GM12872 (cell line): ENCODE data around the gene ISOC1.

Source experiments
- TF ChIP-seq, protein P1 (sequence below): IDR thresholded peaks from 3 replicates; pipeline ENCODE4 v1.5.1; 2011; ENCODE audit warnings: low read depth, mild to moderate bottlenecking, low read length, moderate library complexity; ENCODE audit not compliant: insufficient read depth

ISOC1 gene

DNA sequence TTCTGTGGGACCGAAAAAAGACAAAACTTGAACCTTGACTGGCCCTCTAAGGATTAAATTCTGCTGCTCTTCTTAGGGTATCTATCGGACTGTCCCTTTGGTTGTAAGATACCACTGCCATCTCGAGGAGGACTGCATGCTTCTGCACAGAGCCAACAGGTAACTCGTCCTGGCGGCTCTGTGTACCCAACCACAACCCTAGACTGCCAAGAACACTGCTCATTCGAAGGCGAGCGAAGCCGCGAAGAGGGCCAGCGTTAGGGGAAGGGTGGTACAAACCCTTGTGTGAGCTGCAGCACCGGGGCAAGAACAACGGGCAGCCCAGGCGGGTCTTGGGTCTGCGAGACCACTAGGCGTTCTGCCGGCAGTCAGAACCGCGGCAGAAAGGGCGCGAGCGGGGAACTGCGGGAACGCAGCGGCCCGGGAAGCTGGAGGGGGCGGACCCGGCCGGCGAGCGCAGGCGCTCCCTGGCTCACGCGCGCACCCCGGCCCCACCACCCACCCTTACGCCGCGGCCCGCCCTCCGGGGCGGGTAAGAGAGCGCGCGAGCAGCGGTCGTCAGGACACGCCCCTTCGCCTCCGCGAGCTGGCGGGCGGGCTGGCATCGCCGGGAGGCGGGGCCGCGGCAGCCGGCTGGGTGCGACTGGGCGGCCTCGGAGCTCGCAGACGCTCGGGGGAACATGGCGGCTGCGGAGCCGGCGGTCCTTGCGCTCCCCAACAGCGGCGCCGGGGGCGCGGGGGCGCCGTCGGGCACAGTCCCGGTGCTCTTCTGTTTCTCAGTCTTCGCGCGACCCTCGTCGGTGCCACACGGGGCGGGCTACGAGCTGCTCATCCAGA, at the start of gene ISOC1:
Gene ISOC1, plus strand, starts transcription at position 663 of the 837 bp plus-strand sequence. Its CDS starts 18 bp downstream, at position 681.
- TF ChIP-seq, protein P1, sequence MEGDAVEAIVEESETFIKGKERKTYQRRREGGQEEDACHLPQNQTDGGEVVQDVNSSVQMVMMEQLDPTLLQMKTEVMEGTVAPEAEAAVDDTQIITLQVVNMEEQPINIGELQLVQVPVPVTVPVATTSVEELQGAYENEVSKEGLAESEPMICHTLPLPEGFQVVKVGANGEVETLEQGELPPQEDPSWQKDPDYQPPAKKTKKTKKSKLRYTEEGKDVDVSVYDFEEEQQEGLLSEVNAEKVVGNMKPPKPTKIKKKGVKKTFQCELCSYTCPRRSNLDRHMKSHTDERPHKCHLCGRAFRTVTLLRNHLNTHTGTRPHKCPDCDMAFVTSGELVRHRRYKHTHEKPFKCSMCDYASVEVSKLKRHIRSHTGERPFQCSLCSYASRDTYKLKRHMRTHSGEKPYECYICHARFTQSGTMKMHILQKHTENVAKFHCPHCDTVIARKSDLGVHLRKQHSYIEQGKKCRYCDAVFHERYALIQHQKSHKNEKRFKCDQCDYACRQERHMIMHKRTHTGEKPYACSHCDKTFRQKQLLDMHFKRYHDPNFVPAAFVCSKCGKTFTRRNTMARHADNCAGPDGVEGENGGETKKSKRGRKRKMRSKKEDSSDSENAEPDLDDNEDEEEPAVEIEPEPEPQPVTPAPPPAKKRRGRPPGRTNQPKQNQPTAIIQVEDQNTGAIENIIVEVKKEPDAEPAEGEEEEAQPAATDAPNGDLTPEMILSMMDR, result peak; percentile 32; the same call in 2 of the 3 replicates

DNA sequence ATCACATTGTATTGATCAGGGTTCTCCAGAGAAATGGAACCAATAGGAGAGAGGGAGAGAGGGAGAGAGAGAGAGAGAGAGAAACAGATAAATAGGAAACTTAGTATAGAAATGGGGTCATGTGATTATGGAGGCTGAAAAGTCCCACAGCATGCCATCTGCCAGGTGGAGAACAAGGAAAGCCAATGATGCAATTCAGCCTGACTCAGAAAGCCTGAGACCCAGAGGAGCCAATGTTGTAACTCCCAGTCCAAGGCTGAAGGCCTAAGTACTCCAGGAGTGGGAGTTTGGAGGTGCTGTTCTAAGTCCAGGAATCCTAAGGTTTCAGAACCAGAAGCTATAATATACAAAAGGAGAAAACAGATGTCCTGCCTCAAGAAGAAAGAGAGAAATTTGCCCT, 48.4 kb upstream of the ISOC1 start:
- TF ChIP-seq, protein P1, result no peak

DNA sequence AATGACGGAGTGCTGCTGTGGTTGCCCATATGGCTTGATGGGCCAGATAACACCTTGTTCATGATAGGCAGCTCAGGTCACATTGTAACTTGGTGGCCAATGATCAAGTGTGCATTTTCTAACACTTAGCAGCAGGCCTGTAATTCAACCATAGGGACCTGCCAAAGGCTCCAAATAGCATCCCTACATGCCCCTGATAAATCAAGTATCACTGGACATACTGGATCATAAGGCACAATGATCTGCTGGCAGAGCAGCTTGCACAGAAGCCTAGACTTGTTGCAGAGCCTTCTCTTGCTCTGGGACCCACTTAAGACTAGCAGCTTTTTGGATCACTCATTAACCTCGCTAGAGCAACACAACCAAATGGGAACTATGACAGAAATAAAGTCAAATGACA, 46.0 kb upstream of the ISOC1 start:
- TF ChIP-seq, protein P1, result no peak

DNA sequence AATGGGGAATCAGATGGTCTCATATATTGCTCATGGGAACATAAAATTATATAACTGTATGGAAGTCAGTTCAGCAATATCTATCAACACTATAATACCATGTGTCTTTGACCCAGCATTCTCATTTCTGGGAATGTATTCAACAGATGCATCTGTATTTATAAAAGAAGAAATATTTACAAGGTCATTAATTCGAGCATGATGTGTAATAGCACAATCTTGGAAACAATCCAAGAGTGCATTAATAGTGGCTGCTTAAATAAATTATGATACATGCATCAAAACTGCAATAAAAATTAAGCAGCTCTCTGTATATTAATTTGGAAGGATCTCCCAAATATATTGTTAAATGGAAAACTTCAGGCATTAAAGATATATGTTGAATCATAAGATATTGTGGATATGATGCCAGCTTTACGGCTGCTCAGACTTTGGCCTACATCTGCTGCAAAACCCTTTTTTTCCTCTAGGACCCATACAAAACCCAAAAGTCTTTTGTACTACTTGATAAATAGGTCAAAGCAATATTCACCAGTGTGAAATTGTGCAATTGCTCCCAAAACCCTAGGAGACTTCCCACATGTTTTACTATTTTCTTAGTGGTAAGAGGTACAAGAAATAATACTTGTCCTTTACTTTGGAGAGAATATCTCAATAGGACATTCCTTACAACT, 45.3 kb upstream of the ISOC1 start:
- TF ChIP-seq, protein P1, result no peak

DNA sequence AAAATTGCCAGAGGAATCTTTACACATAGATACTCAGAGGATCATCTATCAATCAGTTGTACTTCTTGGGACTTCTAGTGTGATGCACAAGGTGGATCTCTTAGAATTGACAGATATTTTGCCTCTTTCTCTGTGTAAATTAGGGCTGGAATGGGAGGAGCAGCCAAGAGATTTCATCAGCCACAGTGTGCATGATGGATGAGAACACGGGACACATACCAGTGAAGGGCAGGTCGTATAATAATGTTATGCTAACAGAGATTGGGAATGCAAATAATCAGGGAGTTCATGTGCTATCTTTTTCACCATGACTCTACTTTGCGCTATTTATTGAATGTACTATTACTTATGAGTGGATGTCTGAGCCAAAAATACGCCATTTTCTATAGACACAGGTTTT, 43.3 kb upstream of the ISOC1 start:
- TF ChIP-seq, protein P1, result no peak

DNA sequence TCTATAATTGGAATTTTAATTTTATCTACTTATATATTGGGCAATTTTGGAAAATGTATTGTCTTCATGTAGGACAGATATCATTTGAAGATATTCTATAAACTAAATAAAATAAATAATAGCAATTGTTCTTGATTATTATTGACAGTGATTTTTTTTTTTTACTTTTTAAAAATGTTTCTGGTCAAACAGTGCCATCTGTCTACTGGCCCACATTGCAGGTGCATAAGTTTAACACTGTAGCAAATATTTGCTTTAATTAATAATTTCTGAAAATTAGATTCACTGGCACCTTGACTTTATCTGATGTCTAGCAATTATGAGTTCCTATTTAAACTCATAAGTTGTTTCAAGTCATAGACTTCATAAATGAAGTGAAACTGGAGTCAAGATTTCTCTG, 41.1 kb upstream of the ISOC1 start:
- TF ChIP-seq, protein P1, result no peak

DNA sequence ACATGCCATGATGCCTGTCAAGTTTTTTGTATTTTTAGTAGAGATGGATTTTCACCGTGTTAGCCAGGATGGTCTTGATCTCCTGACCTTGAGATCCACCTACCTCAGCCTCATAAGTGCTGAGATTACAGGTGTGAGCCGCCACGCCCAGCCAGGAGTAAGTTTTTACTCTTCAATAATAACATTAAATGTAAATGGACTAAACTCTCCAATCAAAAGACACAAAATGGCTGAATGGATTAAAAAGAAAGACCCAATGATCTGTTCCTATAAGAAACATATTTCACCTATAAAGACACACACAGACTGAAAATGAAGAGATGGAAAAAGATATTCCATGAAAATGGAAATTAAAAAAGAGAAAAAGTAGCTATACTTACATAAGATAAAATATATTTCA, 37.2 kb upstream of the ISOC1 start:
- TF ChIP-seq, protein P1, result no peak
